Measurements from ENCODE around the gene MRO. TPM values are rescaled to one million over a fixed set of nuclear protein-coding genes. Genes with fewer than 3 reads are reported as not detected.

The MRO gene
- total RNA-seq, 4 donors from 2014 or later = 3.9 to 13.3 (median 11.2) TPM

GRCh38 chr18:50819027-50819727 lies 639 bp downstream of the MRO start:
- no peaks in the 10 kb centered on the region for H3K9me3 ChIP-seq
- H3K4me3 ChIP-seq (replicated peaks in 1 of 3) = peak overlapping the region in 1 of 3 donors; percentile 17
- no peaks in the 10 kb centered on the region for H3K27me3 ChIP-seq
- 13 to 18% methylated on average over 16 of the region's 16 CpGs for WGBS, 2 donors
- no peaks in the 10 kb centered on the region for H3K36me3 ChIP-seq
- intact Hi-C loops (cut with DNase I) = no loop called here
- peaks cover 41 to 46% of the 10 kb centered on the region in 2 donors for H3K4me1 ChIP-seq
- peak; percentile 89 to 93 for DNase-seq
- H3K27ac ChIP-seq = peak overlapping the region; percentile 71 to 87 (median 83)
- TF ChIP-seq POLR2A (IDR thresholded peaks at IDR 0.05) = peak in 1 of 2 donors; percentile 62
- TF ChIP-seq, protein P1, sequence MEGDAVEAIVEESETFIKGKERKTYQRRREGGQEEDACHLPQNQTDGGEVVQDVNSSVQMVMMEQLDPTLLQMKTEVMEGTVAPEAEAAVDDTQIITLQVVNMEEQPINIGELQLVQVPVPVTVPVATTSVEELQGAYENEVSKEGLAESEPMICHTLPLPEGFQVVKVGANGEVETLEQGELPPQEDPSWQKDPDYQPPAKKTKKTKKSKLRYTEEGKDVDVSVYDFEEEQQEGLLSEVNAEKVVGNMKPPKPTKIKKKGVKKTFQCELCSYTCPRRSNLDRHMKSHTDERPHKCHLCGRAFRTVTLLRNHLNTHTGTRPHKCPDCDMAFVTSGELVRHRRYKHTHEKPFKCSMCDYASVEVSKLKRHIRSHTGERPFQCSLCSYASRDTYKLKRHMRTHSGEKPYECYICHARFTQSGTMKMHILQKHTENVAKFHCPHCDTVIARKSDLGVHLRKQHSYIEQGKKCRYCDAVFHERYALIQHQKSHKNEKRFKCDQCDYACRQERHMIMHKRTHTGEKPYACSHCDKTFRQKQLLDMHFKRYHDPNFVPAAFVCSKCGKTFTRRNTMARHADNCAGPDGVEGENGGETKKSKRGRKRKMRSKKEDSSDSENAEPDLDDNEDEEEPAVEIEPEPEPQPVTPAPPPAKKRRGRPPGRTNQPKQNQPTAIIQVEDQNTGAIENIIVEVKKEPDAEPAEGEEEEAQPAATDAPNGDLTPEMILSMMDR (IDR thresholded peaks at IDR 0.05) = peak in 3 of 6 experiments; percentile 7 to 33 (median 27)

DNA sequence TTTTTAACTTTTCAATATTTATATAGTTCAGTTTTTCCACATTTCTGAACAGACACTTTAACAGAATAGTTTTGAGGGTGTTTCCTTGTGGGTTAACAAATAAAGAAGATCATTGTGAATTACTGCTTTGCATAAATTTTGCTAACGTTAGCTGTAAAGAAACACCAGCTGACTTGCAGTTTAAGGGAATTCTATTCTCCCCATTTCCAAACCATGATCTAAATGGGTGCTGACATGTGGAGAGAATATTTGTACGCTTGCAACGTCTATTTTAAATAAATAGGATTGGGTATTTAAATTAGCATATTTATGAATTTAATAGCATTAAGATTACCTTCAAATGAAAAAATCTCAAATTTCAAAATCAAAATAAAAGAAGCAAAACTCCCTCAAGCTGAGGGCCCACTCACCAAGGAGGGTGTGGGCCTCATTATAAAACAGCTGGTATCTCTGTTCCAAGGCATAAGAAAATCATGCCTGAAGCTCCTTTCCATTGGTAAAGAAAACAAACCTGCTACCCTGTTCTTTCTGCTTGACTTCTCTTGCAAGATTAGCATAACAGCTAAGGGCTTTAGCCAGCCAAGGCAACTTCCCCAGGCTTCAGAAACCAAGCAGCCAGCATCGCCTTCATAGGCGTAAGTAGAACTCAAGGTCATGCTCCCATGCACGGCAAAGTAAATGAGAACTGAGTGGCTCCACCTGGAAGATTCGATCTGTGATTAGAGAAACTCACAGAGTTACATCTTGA lies 3.2 kb downstream of the MRO start:
- WGBS, 2 donors = 43 to 49% methylated on average over 7 of the region's 7 CpGs
- no peak overlapping the region for H3K4me3 ChIP-seq (replicated peaks in 1 of 3)
- intact Hi-C loops (cut with DNase I) = no loop called here
- TF ChIP-seq, protein P1 (IDR thresholded peaks at IDR 0.05) = no peak
- no peak for TF ChIP-seq POLR2A (IDR thresholded peaks at IDR 0.05)
- H3K36me3 ChIP-seq = no peaks in the 10 kb centered on the region
- DNase-seq = peak; percentile 87 to 89
- H3K27me3 ChIP-seq = no peaks in the 10 kb centered on the region
- no peaks in the 10 kb centered on the region for H3K9me3 ChIP-seq
- H3K27ac ChIP-seq = peak overlapping the region; percentile 71 to 87 (median 83)
- peaks cover 41 to 46% of the 10 kb centered on the region in 2 donors for H3K4me1 ChIP-seq

DNA sequence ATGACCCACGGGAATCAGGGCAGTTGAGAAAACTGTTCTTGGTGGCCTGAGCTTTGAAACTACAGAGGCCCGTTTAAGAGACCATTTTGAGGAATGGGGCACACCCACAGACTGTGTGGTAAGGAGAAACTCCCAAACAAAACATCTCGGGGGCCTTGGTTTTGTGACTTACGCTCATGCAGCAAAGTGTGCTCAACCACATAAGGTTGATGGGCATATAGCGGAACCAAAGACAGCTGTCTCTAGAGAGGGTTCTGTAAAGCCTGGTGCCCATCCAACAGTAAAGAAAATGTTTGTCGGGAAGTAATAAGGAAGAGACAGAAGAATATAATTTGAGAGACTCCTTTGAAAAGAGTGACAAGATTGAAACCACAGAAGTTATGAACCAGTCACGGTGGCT lies 5.4 kb downstream of the MRO start:
- WGBS, 2 donors = 57 to 58% methylated on average over 7 of the region's 7 CpGs
- DNase-seq = no peak
- Histone ChIP-seq H3K27ac (no peak overlapping the region), H3K27me3 (no peaks in the 10 kb centered on the region), H3K4me3 (replicated peaks in 1 of 3) (no peak overlapping the region), H3K9me3 (no peaks in the 10 kb centered on the region), H3K4me1 (peaks cover 27 to 32% of the 10 kb centered on the region in 2 donors), H3K36me3 (no peaks in the 10 kb centered on the region)
- intact Hi-C loops (cut with DNase I) = no loop called here
- TF ChIP-seq POLR2A (IDR thresholded peaks at IDR 0.05) = no peak
- TF ChIP-seq, protein P1 (IDR thresholded peaks at IDR 0.05) = no peak

DNA sequence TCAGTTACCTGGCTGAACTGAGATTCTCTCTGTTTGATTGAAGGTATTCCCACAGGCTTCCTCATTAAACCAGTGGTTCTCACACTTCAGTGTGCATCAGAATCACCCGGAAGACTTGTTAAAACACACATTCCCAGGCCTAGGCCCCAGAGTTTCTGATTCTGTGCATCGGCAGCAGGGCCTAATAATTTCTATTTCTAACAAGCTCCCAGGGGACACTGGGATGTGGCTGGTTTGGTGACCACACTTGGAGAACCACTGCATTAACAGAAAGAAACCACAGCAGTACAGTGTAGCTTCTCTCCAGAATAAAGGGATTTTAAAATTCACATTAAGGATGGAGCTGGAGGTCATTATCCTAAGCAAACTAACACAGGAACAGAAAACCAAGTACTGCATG lies 6.5 kb downstream of the MRO start:
- TF ChIP-seq, protein P1 (IDR thresholded peaks at IDR 0.05) = no peak
- no peak for TF ChIP-seq POLR2A (IDR thresholded peaks at IDR 0.05)
- no peak overlapping the region for H3K4me3 ChIP-seq (replicated peaks in 1 of 3)
- DNase-seq = no peak
- no peaks in the 10 kb centered on the region for H3K36me3 ChIP-seq
- no peak overlapping the region for H3K27ac ChIP-seq
- peaks cover 22 to 27% of the 10 kb centered on the region in 2 donors for H3K4me1 ChIP-seq
- intact Hi-C loops (cut with DNase I) = no loop called here
- no peaks in the 10 kb centered on the region for H3K27me3 ChIP-seq
- 74 to 78% methylated on average over 2 of the region's 2 CpGs for WGBS, 2 donors
- H3K9me3 ChIP-seq = no peaks in the 10 kb centered on the region

- Histone ChIP-seq H3K9me3 (no peaks in the 10 kb centered on the region), H3K27me3 (no peaks in the 10 kb centered on the region), H3K4me1 (peaks cover 18 to 21% of the 10 kb centered on the region in 2 donors), H3K4me3 (replicated peaks in 1 of 3) (no peak overlapping the region), H3K36me3 (no peaks in the 10 kb centered on the region), H3K27ac (no peak overlapping the region)
- TF ChIP-seq, protein P1 (IDR thresholded peaks at IDR 0.05) = no peak
- intact Hi-C loops (cut with DNase I) = no loop called here
- no peak for DNase-seq
- WGBS, 2 donors = 98 to 100% methylated on average over 1 to 2 of the region's 2 CpGs
These were observed 7.0 kb downstream of the MRO start for GRCh38 chr18:50812834-50813233.

Data from thyroid gland (tissue), 4 donors.